Hepatocyte (in vitro differentiated cells): ENCODE data around the gene BTG1. TPM values are rescaled to one million over a fixed set of nuclear protein-coding genes. Genes with fewer than 3 reads are reported as not detected.

Experiments used
- DNase-seq: peaks from one replicate; pipeline ENCODE4 v3.0.0-alpha.2; 2016; ENCODE audit warnings: low spot score
- H2AFZ ChIP-seq: fragments of 200-600 bp; sonication (generic); 2 replicates; pipeline ENCODE4 v1.6.0; 2016; ENCODE audit warnings: antibody characterized with exemption, mild to moderate bottlenecking
- H3K27ac ChIP-seq: fragments of 200-600 bp; sonication (generic); 2 replicates; pipeline ENCODE4 v1.5.1; 2016; ENCODE audit warnings: mild to moderate bottlenecking
- H3K27me3 ChIP-seq: fragments of 200-600 bp; sonication (generic); 2 replicates; pipeline ENCODE4 v1.6.1; 2016
- H3K36me3 ChIP-seq: fragments of 200-600 bp; sonication (generic); replicated peaks from 2 replicates; pipeline ENCODE4 v1.5.1; 2016; ENCODE audit warnings: low read depth; ENCODE audit not compliant: insufficient read depth
- H3K4me1 ChIP-seq: fragments of 200-600 bp; sonication (generic); 2 replicates; pipeline ENCODE4 v1.5.1; 2016; ENCODE audit warnings: mild to moderate bottlenecking, moderate library complexity; ENCODE audit not compliant: insufficient read depth
- H3K4me2 ChIP-seq: fragments of 200-600 bp; sonication (generic); 2 replicates; pipeline ENCODE4 v1.6.0; 2016
- H3K4me3 ChIP-seq: fragments of 200-600 bp; sonication (generic); 2 replicates; pipeline ENCODE4 v1.5.1; 2016; ENCODE audit warnings: mild to moderate bottlenecking
- H3K79me2 ChIP-seq: fragments of 200-600 bp; sonication (generic); 2 replicates; pipeline ENCODE4 v1.6.0; 2017; ENCODE audit warnings: mild to moderate bottlenecking
- H3K9me2 ChIP-seq: fragments of 200-600 bp; sonication (generic); replicated peaks from 2 replicates; pipeline ENCODE4 v1.6.0; 2017; ENCODE audit warnings: mild to moderate bottlenecking; ENCODE audit not compliant: insufficient read depth
- H3K9me3 ChIP-seq: fragments of 200-600 bp; sonication (generic); 2 replicates; pipeline ENCODE4 v1.5.1; 2016; ENCODE audit warnings: low read depth, mild to moderate bottlenecking
- H4K20me1 ChIP-seq: fragments of 200-600 bp; sonication (generic); 2 replicates; pipeline ENCODE4 v1.6.0; 2016; ENCODE audit warnings: mild to moderate bottlenecking; ENCODE audit not compliant: insufficient read depth, poor library complexity, severe bottlenecking
- CTCF ChIP-seq: fragments of 200-600 bp; sonication (generic); IDR thresholded peaks from 2 replicates; pipeline ENCODE4 v1.5.1; 2016; ENCODE audit warnings: antibody characterized with exemption, mild to moderate bottlenecking; ENCODE audit not compliant: poor library complexity
- EZH2 ChIP-seq: fragments of 200-600 bp; sonication (generic); IDR thresholded peaks from 2 replicates; pipeline ENCODE4 v1.6.1; 2016; ENCODE audit warnings: antibody characterized with exemption, mild to moderate bottlenecking, borderline replicate concordance
- EZH2phosphoT487 ChIP-seq: fragments of 200-600 bp; sonication (generic); IDR thresholded peaks from one replicate; pipeline ENCODE4 v1.6.1; 2018; ENCODE audit warnings: antibody characterized with exemption, mild to moderate bottlenecking, low read depth, moderate library complexity; ENCODE audit not compliant: unreplicated experiment, severe bottlenecking
- WGBS: methylation state at CpG from one replicate; pipeline ENCODE4 v1.1.6; 2016; ENCODE audit warnings: low lambda C conversion rate; ENCODE audit errors: missing lambda C conversion rate; 5-methylcytosine and 5-hydroxymethylcytosine counted together
- polyA plus RNA-seq: library from polyadenylated mRNA; unstranded; fragments of >200 nt; fragmentation: Nextera tagmentation; extraction: Ambion mirVana; gene quantifications from 2 replicates; pipeline ENCODE4 v1.2.1, GENCODE V29; 2016
- total RNA-seq: library from RNA; depleted of rRNA; stranded (reverse); fragments of >200 nt; gene quantifications from 2 replicates; pipeline ENCODE4 v1.2.3, GENCODE V29; 2014

The BTG1 gene
- total and polyA plus RNA-seq, 2 experiments from 2014 or later, result 72.0 to 146 TPM

GRCh38 chr12:92107621-92108131, 38.0 kb downstream of the BTG1 start:
- peak overlapping the region; percentile 43 for H3K4me2 ChIP-seq
- no peaks in the 10 kb centered on the region for H3K79me2 ChIP-seq
- no peaks in the 10 kb centered on the region for H4K20me1 ChIP-seq
- TF ChIP-seq EZH2phosphoT487, result no peak
- TF ChIP-seq EZH2, result no peak
- no peak for TF ChIP-seq CTCF
- H3K36me3 ChIP-seq, result no peaks in the 10 kb centered on the region
- no peak for DNase-seq
- H3K9me3 ChIP-seq, result no peaks in the 10 kb centered on the region
- WGBS, result 30% methylated on average over 7 of the region's 7 CpGs
- H3K4me3 ChIP-seq, result no peak overlapping the region
- peaks cover 14% of the 10 kb centered on the region for H3K4me1 ChIP-seq
- no peaks in the 10 kb centered on the region for H3K9me2 ChIP-seq
- H3K27ac ChIP-seq, result peak overlapping the region; percentile 32
- no peaks in the 10 kb centered on the region for H3K27me3 ChIP-seq
- no peak overlapping the region for H2AFZ ChIP-seq

DNA sequence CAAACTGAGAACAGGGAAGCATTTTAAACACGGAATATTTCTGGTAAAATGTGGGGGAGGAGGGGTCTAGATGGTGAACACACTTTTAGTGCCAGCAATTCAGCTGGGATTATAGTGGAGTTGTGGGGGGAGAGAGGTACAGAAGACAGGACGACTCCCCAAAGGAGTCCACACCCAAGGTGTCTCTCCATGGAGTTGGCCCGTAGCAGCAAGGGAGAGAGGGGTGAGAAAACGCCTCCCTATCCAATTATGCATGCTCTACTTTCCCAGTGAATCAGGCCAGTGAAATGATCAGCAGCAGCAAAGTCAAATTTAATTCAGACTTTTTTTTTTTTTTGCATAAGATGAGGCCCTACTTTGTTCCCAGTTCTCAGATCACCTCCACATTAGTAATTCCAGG, 38.6 kb downstream of the BTG1 start:
- H3K4me2 ChIP-seq, result no peak overlapping the region

GRCh38 chr12:92105676-92106075, 40.0 kb downstream of the BTG1 start:
- Histone ChIP-seq H3K27ac (no peak overlapping the region), H3K79me2 (no peaks in the 10 kb centered on the region), H4K20me1 (no peaks in the 10 kb centered on the region), H3K9me2 (no peaks in the 10 kb centered on the region), H3K4me2 (no peak overlapping the region), H2AFZ (no peak overlapping the region), H3K27me3 (no peaks in the 10 kb centered on the region), H3K4me3 (no peak overlapping the region), H3K4me1 (peaks cover 14% of the 10 kb centered on the region), H3K9me3 (no peaks in the 10 kb centered on the region), H3K36me3 (no peaks in the 10 kb centered on the region)
- 87% methylated on average over 5 of the region's 5 CpGs for WGBS
- no peak for DNase-seq
- no peak for TF ChIP-seq CTCF
- no peak for TF ChIP-seq EZH2phosphoT487

More for the DNA sequence above, 38.6 kb downstream of the BTG1 start:
- Histone ChIP-seq H3K4me3 (no peak overlapping the region), H3K79me2 (no peaks in the 10 kb centered on the region), H3K4me1 (peaks cover 14% of the 10 kb centered on the region), H3K27me3 (no peaks in the 10 kb centered on the region), H3K27ac (no peak overlapping the region), H4K20me1 (no peaks in the 10 kb centered on the region), H3K9me2 (no peaks in the 10 kb centered on the region), H2AFZ (no peak overlapping the region), H3K9me3 (no peaks in the 10 kb centered on the region), H3K36me3 (no peaks in the 10 kb centered on the region)
- TF ChIP-seq EZH2 (no peak), EZH2phosphoT487 (no peak), CTCF (no peak)
- no peak for DNase-seq
- WGBS, result 58% methylated on average over 4 of the region's 4 CpGs

DNA sequence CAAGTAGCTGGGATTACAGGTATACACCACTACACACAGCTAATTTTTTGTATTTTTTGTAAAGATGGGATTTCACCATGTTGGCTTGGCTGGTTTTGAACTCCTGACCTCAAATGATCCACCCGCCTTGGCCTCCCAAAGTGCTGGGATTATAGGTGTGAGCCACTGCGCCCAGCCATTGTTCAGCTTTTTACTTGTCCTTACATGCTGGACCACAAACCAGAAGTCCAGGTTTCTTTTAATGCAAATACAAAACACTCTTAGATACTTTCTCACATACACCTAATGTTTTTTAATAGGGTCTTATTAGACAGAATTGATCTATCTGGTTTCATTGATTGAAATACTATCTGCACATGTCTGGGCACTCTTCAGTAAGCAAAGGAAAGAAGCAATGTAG, 40.5 kb downstream of the BTG1 start:
- no peak for DNase-seq
- Histone ChIP-seq H3K4me3 (no peak overlapping the region), H3K9me2 (no peaks in the 10 kb centered on the region), H3K4me1 (peaks cover 14% of the 10 kb centered on the region), H3K27me3 (no peaks in the 10 kb centered on the region), H3K79me2 (no peaks in the 10 kb centered on the region), H2AFZ (no peak overlapping the region), H3K36me3 (no peaks in the 10 kb centered on the region), H3K4me2 (no peak overlapping the region), H3K27ac (no peak overlapping the region), H3K9me3 (no peaks in the 10 kb centered on the region), H4K20me1 (no peaks in the 10 kb centered on the region)
- 100% methylated on average over 2 of the region's 2 CpGs for WGBS
- TF ChIP-seq EZH2phosphoT487, result no peak
- no peak for TF ChIP-seq EZH2
- no peak for TF ChIP-seq CTCF
